Measurements from ENCODE around the gene OSBPL10. TPM values are rescaled to one million over a fixed set of nuclear protein-coding genes. Genes with fewer than 3 reads are reported as not detected.

Gene OSBPL10, protein sequence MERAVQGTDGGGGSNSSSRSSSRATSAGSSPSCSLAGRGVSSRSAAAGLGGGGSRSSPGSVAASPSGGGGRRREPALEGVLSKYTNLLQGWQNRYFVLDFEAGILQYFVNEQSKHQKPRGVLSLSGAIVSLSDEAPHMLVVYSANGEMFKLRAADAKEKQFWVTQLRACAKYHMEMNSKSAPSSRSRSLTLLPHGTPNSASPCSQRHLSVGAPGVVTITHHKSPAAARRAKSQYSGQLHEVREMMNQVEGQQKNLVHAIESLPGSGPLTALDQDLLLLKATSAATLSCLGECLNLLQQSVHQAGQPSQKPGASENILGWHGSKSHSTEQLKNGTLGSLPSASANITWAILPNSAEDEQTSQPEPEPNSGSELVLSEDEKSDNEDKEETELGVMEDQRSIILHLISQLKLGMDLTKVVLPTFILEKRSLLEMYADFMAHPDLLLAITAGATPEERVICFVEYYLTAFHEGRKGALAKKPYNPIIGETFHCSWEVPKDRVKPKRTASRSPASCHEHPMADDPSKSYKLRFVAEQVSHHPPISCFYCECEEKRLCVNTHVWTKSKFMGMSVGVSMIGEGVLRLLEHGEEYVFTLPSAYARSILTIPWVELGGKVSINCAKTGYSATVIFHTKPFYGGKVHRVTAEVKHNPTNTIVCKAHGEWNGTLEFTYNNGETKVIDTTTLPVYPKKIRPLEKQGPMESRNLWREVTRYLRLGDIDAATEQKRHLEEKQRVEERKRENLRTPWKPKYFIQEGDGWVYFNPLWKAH
- 11.4 and 17.2 TPM in 2 replicates for total RNA-seq

DNA sequence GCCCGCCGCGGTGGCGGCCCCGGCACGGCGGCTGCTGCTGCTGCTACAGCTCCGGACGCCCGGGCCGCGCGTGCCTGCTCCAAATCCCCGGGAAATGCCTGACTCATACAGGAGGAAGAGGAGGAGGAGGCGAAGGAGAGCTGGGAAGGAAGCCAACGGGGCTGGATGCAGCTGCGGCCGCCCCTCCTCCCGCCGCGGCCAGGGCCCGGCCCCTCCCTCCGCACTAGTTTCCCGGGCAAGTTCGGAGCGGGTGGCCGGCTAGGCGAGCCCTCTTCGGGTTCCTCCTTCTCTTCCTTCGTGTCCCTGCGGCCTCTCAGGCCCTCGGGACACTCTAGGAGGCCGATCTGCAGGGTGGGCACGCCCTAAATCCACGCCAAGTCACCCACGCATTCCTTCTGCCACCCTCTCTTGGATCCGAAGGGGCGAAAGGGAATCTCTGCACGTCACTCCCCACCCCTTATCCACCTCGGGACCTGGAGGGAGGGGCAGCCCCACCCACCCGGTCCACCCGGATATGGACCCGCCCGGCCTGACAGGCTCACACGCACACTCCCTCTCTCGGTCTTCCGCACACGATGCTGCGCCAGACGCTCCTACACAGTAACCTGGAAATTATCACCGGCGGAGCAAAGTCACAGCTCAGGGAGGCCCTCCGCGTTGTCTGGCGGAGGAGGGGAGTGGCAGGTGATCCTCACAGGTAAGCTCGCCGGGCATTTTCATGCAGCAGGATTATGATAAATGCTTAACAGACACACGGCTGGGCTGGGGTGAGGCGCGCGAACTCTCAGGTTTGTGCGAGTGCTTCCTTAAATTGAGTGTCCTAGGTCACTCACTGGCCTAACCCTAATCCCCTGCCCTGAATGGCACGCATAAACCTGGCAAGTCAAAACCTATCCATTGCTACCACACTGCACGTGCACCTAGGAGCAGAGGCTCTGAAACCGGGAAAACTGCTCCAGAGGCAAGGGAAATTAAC, at the start of gene OSBPL10, which contains the start of gene ZNF860:
Gene OSBPL10, minus strand, starts transcription at position 57 of the 976 bp plus-strand sequence. CDS start 83 bp downstream, outside the sequence.
Gene ZNF860, plus strand, starts transcription at position 545 of the 976 bp plus-strand sequence. CDS start 7,330 bp downstream, outside the sequence.

Other genes with a start within 250 kb of the OSBPL10 start
- gene ZNF860, start 488 bp upstream of the OSBPL10 start, total RNA-seq = 0.52 and 1.5 TPM in 2 replicates
- gene GPD1L, start 125.4 kb upstream of the OSBPL10 start, total RNA-seq = 5.0 and 14.9 TPM in 2 replicates